OCI-LY7 (cell line): Measurements from ENCODE around the gene UBXN11. TPM values are rescaled to one million over a fixed set of nuclear protein-coding genes. Genes with fewer than 3 reads are reported as not detected.

Experiments
- BruUV-seq: library from RNA; stranded (reverse); fragments of 400-500 nt; replicated peaks from 2 replicates; lab custom pipeline; 2021; lab: Mats Ljungman, UMichigan
- CTCF ChIA-PET: fragments of 300-600 bp; sonication (Branson Sonifier 250); formaldehyde crosslinking; loops from one replicate; lab custom pipeline; 2022; ENCODE audit warnings: antibody characterized with exemption; ENCODE audit not compliant: unreplicated experiment; lab: Charles Lee
- POLR2A ChIA-PET: fragments of 300-600 bp; sonication (Branson Sonifier 250); formaldehyde crosslinking; loops from one replicate; lab custom pipeline; 2022; ENCODE audit warnings: antibody characterized with exemption; lab: Charles Lee
- DNase-seq: peaks from one replicate; pipeline ENCODE4 v3.0.0-alpha.2; 2015; ENCODE audit warnings: low spot score
- H2AFZ ChIP-seq: fragments of 200-600 bp; sonication (generic), shearing (Covaris generic); 2 replicates; pipeline ENCODE4 v1.6.1; 2014; ENCODE audit warnings: mild to moderate bottlenecking, antibody characterized with exemption, low read length, moderate library complexity
- H3K27ac ChIP-seq: fragments of 200-600 bp; sonication (generic); 2 replicates; pipeline ENCODE4 v1.5.1; 2014; ENCODE audit warnings: mixed run types, low read depth, mild to moderate bottlenecking, moderate library complexity, low read length, inconsistent platforms; ENCODE audit not compliant: poor library complexity, severe bottlenecking
- H3K36me3 ChIP-seq: fragments of 200-600 bp; sonication (generic); 2 replicates; pipeline ENCODE4 v1.6.1; 2014; ENCODE audit warnings: mild to moderate bottlenecking, antibody characterized with exemption, low read length, moderate library complexity, mixed read lengths; ENCODE audit not compliant: insufficient read depth
- H3K4me1 ChIP-seq: fragments of 200-600 bp; sonication (generic); 2 replicates; pipeline ENCODE4 v1.5.1; 2014; ENCODE audit warnings: mild to moderate bottlenecking, low read length; ENCODE audit not compliant: insufficient read depth, poor library complexity, severe bottlenecking
- H3K4me2 ChIP-seq: fragments of 200-600 bp; sonication (generic); 2 replicates; pipeline ENCODE4 v1.6.1; 2014; ENCODE audit warnings: mild to moderate bottlenecking, low read length
- H3K4me3 ChIP-seq: fragments of 200-600 bp; sonication (generic); 2 replicates; pipeline ENCODE4 v1.5.1; 2014; ENCODE audit warnings: mild to moderate bottlenecking, low read depth, low read length; ENCODE audit not compliant: poor library complexity, severe bottlenecking
- H3K79me2 ChIP-seq: fragments of 200-600 bp; sonication (generic); 2 replicates; pipeline ENCODE4 v1.6.1; 2016; ENCODE audit warnings: low read depth, mild to moderate bottlenecking, low read length, moderate library complexity, mixed read lengths; ENCODE audit not compliant: insufficient read depth
- H3K9me2 ChIP-seq: fragments of 200-600 bp; sonication (generic); 2 replicates; pipeline ENCODE4 v1.6.1; 2016; ENCODE audit warnings: mild to moderate bottlenecking, low read length, mixed read lengths; ENCODE audit not compliant: insufficient read depth
- H3K9me3 ChIP-seq: fragments of 200-600 bp; sonication (generic); 2 replicates; pipeline ENCODE4 v1.6.1; 2014; ENCODE audit warnings: mild to moderate bottlenecking, mixed run types, low read length, mixed read lengths
- H4K20me1 ChIP-seq: fragments of 200-600 bp; sonication (generic); 2 replicates; pipeline ENCODE4 v1.6.1; 2014; ENCODE audit warnings: mild to moderate bottlenecking, antibody characterized with exemption, low read length, moderate library complexity, mixed read lengths; ENCODE audit not compliant: insufficient read depth
- EZH2phosphoT487 ChIP-seq: fragments of 200-600 bp; sonication (generic); IDR thresholded peaks from 2 replicates; pipeline ENCODE4 v1.6.1; 2018; ENCODE audit warnings: low read depth, borderline replicate concordance, mild to moderate bottlenecking, mixed run types, antibody characterized with exemption, low read length, moderate library complexity, mixed read lengths
- intact Hi-C: fragments of 100-400 bp; cut with micrococcal nuclease; formaldehyde crosslinking; loops from one replicate; pipeline ENCODE4 v1.10.0; 2022; ENCODE audit not compliant: unreplicated experiment
- total RNA-seq, 2 experiments: library from RNA; depleted of rRNA in 1 of 2; stranded (reverse); fragments of >200 nt in 1 of 2; shearing (Covaris generic) in 1 of 2; gene quantifications; 2 replicates each; pipeline ENCODE4 v1.2.3, GENCODE V29; 2014 to 2022
- TF ChIP-seq, protein P1 (sequence below): fragments of 200-600 bp; sonication (generic); conservative IDR thresholded peaks from 2 replicates; pipeline ENCODE4 v1.5.1; 2014; ENCODE audit warnings: mild to moderate bottlenecking, antibody characterized with exemption, low read length, moderate library complexity, mixed read lengths

Gene UBXN11
- total RNA-seq, 2 experiments from 2014 or later = 75.8 to 111 TPM

DNA sequence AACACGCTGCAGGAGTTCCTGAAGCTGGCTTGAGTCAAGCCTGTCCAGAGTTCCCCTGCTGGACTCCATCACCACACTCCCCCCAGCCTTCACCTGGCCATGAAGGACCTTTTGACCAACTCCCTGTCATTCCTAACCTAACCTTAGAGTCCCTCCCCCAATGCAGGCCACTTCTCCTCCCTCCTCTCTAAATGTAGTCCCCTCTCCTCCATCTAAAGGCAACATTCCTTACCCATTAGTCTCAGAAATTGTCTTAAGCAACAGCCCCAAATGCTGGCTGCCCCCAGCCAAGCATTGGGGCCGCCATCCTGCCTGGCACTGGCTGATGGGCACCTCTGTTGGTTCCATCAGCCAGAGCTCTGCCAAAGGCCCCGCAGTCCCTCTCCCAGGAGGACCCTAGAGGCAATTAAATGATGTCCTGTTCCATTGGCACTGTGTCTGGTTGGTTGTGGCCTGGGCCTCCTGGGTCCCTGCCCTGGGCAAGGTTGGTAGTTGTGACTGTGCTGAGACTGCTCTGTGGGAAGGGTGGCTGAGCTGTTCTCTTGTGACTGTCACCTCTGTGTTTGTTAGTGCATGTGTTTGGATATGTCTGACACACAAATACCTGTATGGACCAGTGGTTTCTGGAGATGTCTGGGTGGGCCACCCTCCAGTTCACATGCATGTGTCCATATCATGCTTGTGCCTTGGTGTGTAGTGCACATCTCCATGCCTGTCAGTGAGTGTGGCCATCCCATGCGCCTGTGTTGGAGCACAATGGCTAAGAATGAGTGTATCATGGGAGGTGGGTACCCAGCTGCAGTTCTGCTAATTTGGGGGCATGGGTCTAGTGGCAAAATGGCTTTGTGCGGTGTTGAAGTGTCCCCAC is 25.1 kb downstream of the UBXN11 start:
- H2AFZ ChIP-seq = no peak overlapping the region
- TF ChIP-seq, protein P1, sequence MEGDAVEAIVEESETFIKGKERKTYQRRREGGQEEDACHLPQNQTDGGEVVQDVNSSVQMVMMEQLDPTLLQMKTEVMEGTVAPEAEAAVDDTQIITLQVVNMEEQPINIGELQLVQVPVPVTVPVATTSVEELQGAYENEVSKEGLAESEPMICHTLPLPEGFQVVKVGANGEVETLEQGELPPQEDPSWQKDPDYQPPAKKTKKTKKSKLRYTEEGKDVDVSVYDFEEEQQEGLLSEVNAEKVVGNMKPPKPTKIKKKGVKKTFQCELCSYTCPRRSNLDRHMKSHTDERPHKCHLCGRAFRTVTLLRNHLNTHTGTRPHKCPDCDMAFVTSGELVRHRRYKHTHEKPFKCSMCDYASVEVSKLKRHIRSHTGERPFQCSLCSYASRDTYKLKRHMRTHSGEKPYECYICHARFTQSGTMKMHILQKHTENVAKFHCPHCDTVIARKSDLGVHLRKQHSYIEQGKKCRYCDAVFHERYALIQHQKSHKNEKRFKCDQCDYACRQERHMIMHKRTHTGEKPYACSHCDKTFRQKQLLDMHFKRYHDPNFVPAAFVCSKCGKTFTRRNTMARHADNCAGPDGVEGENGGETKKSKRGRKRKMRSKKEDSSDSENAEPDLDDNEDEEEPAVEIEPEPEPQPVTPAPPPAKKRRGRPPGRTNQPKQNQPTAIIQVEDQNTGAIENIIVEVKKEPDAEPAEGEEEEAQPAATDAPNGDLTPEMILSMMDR = no peak
- no peak for TF ChIP-seq EZH2phosphoT487
- BruUV-seq = TSS peak; percentile 94
- no peaks in the 10 kb centered on the region for H3K9me3 ChIP-seq
- intact Hi-C loops = no loop called here
- no peaks in the 10 kb centered on the region for H4K20me1 ChIP-seq
- ChIA-PET CTCF (interaction anchor here (0.5 kb wide), 1 partner anchor 39 kb away, joined by 3 read pairs; no protein-coding TSS in a partner anchor), POLR2A (interaction anchor here (0.5 to 1.8 kb wide), 4 partner anchors 8 to 150 kb away, joined by 3 to 4 read pairs (median 3); no protein-coding TSS in a partner anchor)
- H3K9me2 ChIP-seq = no peaks in the 10 kb centered on the region
- H3K4me2 ChIP-seq = peak overlapping the region; percentile 5; the same call in 1 of the 2 replicates
- no peak for DNase-seq
- H3K27ac ChIP-seq = peak overlapping the region; percentile 26
- H3K4me3 ChIP-seq = no peak overlapping the region
- H3K36me3 ChIP-seq = peaks cover 58% of the 10 kb centered on the region
- peaks cover 46% of the 10 kb centered on the region for H3K4me1 ChIP-seq
- no peaks in the 10 kb centered on the region for H3K79me2 ChIP-seq

DNA sequence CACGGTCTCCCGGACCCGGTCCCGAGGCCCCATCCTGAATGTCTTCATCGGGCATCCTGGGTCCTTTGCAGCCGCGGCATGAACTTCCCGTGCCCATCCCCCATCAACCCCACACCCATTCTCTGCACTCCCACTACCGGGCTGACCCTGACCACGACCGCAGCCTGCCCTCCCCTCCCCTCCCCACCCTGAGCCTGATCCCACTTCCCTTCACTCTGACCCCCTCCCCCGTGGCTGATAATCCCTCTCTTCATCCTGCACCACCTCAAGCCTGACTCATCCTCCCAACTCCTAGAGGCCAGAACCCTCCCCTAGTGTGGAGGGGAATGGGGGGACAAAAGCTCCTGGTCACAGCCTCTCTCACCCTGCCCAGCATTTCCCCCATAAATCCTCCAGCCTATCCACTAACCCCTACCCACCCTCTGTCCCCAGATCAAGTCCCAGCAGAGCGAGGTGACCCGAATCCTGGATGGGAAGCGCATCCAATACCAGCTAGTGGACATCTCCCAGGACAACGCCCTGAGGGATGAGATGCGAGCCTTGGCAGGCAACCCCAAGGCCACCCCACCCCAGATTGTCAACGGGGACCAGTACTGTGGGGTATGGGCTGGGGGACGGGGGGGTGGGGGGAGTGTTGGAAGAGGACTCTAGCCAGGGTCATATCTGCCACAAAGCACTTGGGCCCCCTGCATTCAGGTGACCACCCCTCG is 25.9 kb downstream of the UBXN11 start:
- Histone ChIP-seq H3K4me2 (peak overlapping the region; percentile 94), H3K79me2 (no peaks in the 10 kb centered on the region), H3K9me2 (no peaks in the 10 kb centered on the region), H4K20me1 (no peaks in the 10 kb centered on the region), H2AFZ (no peak overlapping the region), H3K4me1 (peaks cover 45% of the 10 kb centered on the region), H3K27ac (peak overlapping the region; percentile 63), H3K9me3 (no peaks in the 10 kb centered on the region), H3K4me3 (peak overlapping the region; percentile 69), H3K36me3 (peaks cover 63% of the 10 kb centered on the region)
- CTCF ChIA-PET = interaction anchor here (0.5 to 1.0 kb wide), 2 partner anchors 8 to 40 kb away, joined by 3 to 5 read pairs; no protein-coding TSS in a partner anchor
- no peak for DNase-seq
- TF ChIP-seq, protein P1 = no peak
- no peak for TF ChIP-seq EZH2phosphoT487
- intact Hi-C loops = no loop called here
- POLR2A ChIA-PET = interaction anchor here (0.5 to 1.8 kb wide), 3 partner anchors 9 to 49 kb away, joined by 3 to 4 read pairs (median 4); no protein-coding TSS in a partner anchor
- BruUV-seq = no TSS peak
